SJCRH30 (cell line): ENCODE data around the gene KCNMA1. TPM values are rescaled to one million over a fixed set of nuclear protein-coding genes. Genes with fewer than 3 reads are reported as not detected.
"Not testable (repeated sequence)": the region's sequence is repeated elsewhere in the genome, so short reads cannot be mapped to it uniquely, and the experiment has no call there.

Experiments
- DNase-seq, 2 experiments: peaks; one replicate each; pipeline ENCODE4 v3.0.0-alpha.2; 2015 to 2020
- H3K27ac ChIP-seq: fragments of 250-450 bp; sonication (Bioruptor Pico); 2 replicates; pipeline ENCODE4 v1.5.1; 2020; ENCODE audit warnings: mild to moderate bottlenecking, moderate library complexity
- H3K27me3 ChIP-seq: fragments of 250-450 bp; sonication (Bioruptor Pico); 2 replicates; pipeline ENCODE4 v1.5.1; 2020; ENCODE audit warnings: mild to moderate bottlenecking, moderate library complexity
- H3K36me3 ChIP-seq: fragments of 250-450 bp; sonication (Bioruptor Pico); 2 replicates; pipeline ENCODE4 v1.5.1; 2020; ENCODE audit warnings: mild to moderate bottlenecking, moderate library complexity
- H3K4me1 ChIP-seq: fragments of 250-450 bp; sonication (Bioruptor Pico); 2 replicates; pipeline ENCODE4 v1.5.1; 2020; ENCODE audit warnings: mild to moderate bottlenecking, moderate library complexity
- H3K4me3 ChIP-seq: fragments of 250-450 bp; sonication (Bioruptor Pico); 2 replicates; pipeline ENCODE4 v1.5.1; 2020; ENCODE audit warnings: mild to moderate bottlenecking, moderate library complexity
- H3K9me3 ChIP-seq: fragments of 250-450 bp; sonication (Bioruptor Pico); replicated peaks from 2 replicates; pipeline ENCODE4 v1.5.1; 2020; ENCODE audit warnings: mild to moderate bottlenecking, moderate library complexity
- total RNA-seq: library from RNA; depleted of rRNA; stranded (reverse); fragments of >200 nt; shearing (Covaris generic); gene quantifications from 2 replicates; pipeline ENCODE4 v1.2.3, GENCODE V29; 2014

KCNMA1 gene
- total RNA-seq, 1 experiment from 2014 or later: 0.69 TPM

DNA sequence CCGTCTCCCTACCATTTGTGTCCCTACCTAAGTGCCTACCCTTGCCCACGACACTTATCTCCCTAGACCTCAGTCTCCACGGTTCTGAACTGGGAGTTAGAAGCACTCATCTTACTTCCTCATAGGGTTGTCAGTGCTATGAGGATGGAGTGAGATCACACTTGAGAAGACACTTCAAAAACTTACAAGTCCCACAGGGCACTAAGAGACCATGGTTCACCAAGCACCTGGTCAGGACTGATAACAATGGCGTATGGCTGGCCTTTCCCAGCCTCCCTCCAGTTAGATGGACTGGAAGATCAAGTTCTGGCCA lies 43.2 kb downstream of the KCNMA1 start:
- DNase-seq: no peak
- Histone ChIP-seq H3K27me3 (no peaks in the 10 kb centered on the region), H3K4me3 (no peak overlapping the region), H3K36me3 (no peaks in the 10 kb centered on the region), H3K4me1 (no peaks in the 10 kb centered on the region), H3K9me3 (no peaks in the 10 kb centered on the region), H3K27ac (no peak overlapping the region)

DNA sequence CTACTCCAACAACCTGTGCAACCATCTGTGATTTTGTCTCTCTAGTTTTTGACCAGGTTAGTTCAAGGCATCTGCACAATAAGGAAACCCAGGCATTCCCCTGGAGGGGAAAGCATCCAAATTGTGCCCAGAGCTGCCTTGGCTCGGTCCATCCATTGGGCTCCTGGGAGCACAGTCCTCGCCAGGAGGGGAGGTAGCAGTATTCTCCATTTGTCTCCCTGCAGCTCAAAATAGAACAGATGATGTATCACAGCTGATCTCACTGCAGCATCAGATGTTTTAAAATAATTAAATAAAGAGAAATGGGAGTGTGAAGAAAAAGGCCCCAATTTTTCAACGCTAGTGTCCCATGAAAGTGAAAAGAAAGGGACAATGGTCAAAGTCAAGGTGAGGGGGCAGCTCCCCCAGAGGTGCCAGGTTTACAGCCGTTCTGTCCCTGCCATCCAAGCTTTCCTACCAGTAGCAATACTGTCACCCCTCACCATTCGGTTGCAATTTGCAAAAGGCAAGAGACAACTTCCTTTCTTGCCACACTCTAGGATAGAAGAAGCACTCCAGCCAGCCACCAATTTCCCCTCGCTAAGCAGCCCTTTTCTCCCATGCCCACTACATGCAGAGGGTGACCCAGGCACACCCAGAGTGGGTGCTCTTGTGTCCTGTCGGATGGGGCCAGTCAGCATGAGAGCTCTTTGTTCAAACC lies 43.7 kb downstream of the KCNMA1 start:
- Histone ChIP-seq H3K9me3 (no peaks in the 10 kb centered on the region), H3K27me3 (no peaks in the 10 kb centered on the region), H3K4me3 (no peak overlapping the region), H3K27ac (no peak overlapping the region), H3K36me3 (no peaks in the 10 kb centered on the region), H3K4me1 (no peaks in the 10 kb centered on the region)
- no peak for DNase-seq

DNA sequence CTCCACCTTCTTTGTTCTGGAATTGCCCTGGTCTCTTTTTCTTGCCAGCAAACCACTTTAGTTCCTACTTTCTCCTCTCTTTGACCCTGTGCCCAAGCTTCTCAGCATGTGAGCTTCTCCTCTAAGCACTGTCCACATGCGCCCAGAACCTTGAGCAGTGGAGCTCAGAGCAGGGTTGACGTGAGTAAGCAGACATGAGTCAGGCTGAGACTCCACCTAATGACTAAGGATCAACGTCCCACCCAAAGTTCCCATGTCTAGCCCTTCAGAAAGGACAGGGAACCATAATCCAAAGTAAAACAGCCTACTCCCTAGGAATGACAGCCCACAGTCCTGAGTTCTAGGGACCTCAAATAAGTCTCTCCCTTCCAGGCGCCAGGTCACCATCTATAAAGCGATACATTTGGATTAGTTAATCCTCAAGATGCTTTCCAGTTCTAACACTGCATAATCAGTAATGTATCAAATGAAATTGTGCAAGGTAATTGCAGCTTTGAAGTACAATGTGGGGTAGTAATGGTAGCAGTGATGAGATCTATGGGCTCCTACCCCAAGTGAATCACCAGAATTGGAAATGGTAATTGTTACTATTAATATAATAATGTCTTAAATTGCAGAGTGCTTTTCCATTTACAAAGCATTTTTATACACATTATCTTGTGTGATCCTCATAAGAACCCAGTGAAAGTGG lies 44.5 kb downstream of the KCNMA1 start:
- Histone ChIP-seq H3K4me3 (no peak overlapping the region), H3K4me1 (no peaks in the 10 kb centered on the region), H3K27ac (no peak overlapping the region), H3K27me3 (no peaks in the 10 kb centered on the region), H3K9me3 (no peaks in the 10 kb centered on the region), H3K36me3 (no peaks in the 10 kb centered on the region)
- no peak for DNase-seq

DNA sequence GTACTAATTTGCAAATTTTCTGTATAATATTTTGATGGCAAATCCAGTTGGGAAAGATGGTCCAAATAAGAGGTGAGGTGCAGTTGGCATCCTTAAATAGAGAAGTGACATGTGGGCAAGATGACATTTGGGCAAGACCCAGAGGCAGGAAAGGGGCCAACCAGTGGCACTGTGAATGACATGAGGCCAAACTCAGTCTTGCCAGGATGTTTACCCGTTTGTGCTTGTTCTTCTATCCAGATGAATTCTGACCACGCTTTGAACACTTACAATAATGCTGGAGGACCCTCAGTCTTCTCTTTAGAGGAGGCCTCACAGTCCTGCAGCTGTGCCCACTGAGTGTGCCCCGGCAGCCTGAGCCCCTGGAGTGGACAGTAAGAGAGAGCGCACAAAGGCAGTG lies 45.1 kb downstream of the KCNMA1 start:
- no peak for DNase-seq
- no peaks in the 10 kb centered on the region for H3K36me3 ChIP-seq
- no peaks in the 10 kb centered on the region for H3K27me3 ChIP-seq
- no peaks in the 10 kb centered on the region for H3K9me3 ChIP-seq
- no peaks in the 10 kb centered on the region for H3K4me1 ChIP-seq
- H3K4me3 ChIP-seq: no peak overlapping the region
- H3K27ac ChIP-seq: no peak overlapping the region

DNA sequence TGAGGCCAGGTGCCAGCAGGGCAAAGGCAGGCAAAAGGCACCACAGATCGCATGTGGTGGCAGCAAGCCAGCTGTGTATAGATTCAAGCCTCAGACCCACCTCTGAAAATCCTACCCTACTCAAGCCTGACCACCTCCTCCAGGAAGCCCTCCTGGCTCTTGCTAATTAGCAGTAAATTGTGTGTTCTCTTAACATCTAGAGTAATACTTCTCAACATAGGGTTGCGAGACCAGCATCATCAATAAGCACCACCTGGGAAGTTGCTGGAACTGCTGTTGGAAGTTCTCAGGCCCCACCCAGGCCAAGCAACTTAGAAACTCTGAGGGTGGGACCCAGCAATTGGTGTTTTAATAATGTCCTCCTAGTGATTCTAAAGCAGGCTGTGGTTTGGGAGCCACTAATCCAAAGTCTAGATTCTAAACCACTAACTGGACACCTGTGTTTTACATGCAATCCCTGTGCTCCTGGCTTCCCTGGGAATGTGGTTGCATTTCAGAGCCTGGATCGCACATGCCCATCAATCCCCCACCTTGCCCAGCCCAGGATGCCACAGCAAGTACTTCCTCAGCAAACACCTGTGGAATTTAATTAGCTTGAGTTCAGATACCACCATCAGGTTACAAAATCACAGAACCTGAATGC lies 46.2 kb downstream of the KCNMA1 start:
- Histone ChIP-seq H3K4me1 (no peaks in the 10 kb centered on the region), H3K27me3 (no peaks in the 10 kb centered on the region), H3K9me3 (no peaks in the 10 kb centered on the region), H3K27ac (no peak overlapping the region), H3K4me3 (no peak overlapping the region), H3K36me3 (no peaks in the 10 kb centered on the region)
- DNase-seq: no peak

DNA sequence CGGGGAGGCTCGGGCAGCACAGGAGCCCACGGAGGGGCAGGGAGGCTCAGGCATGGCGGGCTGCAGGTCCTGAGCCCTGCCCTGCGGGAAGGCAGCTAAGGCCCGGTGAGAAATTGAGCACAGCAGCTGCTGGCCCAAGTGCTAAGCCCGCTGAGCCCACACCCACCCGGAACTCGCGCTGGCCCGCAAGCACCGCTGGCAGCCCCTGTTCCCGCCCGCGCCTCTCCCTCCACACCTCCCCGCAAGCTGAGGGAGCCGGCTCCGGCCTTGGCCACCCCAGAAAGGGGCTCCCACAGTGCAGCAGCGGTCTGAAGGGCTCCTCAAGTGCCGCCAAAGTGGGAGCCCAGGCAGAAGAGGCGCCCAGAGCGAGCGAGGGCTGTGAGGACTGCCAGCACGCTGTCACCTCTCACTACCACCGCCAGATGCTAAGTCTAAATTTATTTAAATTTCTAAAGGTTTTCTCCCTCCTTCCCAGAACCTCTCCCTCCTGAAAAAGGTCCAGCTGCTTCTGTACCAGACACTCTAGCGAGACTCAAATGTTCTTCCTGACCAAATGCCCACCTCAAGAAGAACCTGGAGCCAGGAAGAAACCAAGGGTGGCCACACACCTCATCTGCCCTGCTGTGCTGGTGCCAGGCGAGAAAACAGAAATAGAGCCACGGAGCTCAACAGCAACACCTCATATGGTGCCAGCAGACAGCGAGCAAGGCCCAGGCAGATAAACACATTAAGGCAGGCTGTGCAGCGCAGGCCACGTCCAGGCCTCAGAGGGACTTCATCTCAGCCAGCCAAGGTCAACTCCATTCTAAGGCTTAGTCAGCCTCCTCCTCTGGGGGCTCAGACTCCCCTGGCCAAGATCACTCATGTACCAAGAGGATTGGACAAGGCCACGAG lies 47.0 kb downstream of the KCNMA1 start:
- no peak for DNase-seq
- no peaks in the 10 kb centered on the region for H3K4me1 ChIP-seq
- H3K27me3 ChIP-seq: no peaks in the 10 kb centered on the region
- no peaks in the 10 kb centered on the region for H3K9me3 ChIP-seq
- no peak overlapping the region for H3K27ac ChIP-seq
- H3K36me3 ChIP-seq: no peaks in the 10 kb centered on the region
- no peak overlapping the region for H3K4me3 ChIP-seq

DNA sequence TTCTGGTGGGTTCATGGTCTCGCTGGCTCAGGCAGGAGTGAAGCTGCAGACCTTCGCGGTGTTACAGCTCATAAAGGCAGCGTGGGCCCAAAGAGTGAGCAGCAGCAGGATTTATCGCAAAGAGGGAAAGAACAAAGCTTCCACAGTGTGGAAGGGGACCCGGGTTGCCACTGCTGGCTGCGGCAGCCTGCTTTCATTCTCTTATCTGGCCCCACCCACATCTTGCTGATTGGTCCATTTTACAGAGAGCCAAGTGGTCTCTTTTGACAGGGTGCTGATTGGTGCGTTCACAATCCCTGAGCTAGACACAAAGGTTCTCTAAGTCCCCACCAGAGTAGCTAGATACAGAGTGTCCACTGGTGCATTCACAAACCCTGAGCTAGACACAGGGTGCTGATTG lies 47.9 kb downstream of the KCNMA1 start:
- not testable (repeated sequence) for H3K27ac ChIP-seq, H3K4me1 ChIP-seq, H3K36me3 ChIP-seq, DNase-seq, H3K27me3 ChIP-seq, H3K4me3 ChIP-seq, H3K9me3 ChIP-seq

DNA sequence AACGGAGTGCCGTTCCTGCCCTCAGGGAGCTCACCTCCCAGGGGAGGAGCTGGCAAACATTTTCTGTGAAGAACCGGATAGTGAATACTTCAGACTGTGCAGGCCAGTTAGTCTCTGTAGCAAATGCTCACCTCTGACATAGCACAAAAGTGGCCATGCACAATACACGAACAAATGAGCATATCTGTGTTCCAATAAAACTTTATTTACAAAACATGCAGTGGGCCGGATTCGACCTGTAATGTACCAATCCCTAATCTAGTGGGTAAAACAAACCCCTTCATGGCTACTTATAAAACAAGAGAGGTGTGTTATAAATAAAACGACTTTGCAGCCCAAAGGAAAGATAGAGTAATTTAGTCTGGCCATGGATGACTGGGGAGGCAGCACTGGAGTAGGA lies 48.7 kb downstream of the KCNMA1 start:
- Histone ChIP-seq H3K9me3 (no peaks in the 10 kb centered on the region), H3K27me3 (no peaks in the 10 kb centered on the region), H3K27ac (no peak overlapping the region), H3K36me3 (no peaks in the 10 kb centered on the region), H3K4me1 (no peaks in the 10 kb centered on the region), H3K4me3 (no peak overlapping the region)
- DNase-seq: no peak

DNA sequence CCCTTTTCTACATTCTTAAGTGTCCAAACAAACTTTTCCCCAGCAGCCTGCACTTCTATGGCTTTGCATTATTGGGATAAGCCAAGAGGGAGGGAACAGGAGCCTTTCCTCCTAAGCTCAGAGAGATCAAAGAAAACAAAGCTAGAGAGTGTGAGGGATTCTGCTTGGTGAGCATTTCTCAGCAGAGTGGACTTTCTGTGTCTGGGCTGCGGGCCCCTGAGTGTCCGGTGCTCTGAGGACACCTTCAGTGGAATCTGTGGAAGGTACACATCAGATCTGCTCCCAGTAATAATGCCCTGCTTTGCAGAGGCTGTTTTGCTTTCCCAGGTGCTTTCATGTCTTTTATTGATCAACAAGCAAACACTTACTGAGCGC lies 50.2 kb downstream of the KCNMA1 start:
- Histone ChIP-seq H3K27ac (no peak overlapping the region), H3K4me1 (peaks cover 7% of the 10 kb centered on the region), H3K36me3 (no peaks in the 10 kb centered on the region), H3K27me3 (no peaks in the 10 kb centered on the region), H3K4me3 (no peak overlapping the region), H3K9me3 (no peaks in the 10 kb centered on the region)
- no peak for DNase-seq

DNA sequence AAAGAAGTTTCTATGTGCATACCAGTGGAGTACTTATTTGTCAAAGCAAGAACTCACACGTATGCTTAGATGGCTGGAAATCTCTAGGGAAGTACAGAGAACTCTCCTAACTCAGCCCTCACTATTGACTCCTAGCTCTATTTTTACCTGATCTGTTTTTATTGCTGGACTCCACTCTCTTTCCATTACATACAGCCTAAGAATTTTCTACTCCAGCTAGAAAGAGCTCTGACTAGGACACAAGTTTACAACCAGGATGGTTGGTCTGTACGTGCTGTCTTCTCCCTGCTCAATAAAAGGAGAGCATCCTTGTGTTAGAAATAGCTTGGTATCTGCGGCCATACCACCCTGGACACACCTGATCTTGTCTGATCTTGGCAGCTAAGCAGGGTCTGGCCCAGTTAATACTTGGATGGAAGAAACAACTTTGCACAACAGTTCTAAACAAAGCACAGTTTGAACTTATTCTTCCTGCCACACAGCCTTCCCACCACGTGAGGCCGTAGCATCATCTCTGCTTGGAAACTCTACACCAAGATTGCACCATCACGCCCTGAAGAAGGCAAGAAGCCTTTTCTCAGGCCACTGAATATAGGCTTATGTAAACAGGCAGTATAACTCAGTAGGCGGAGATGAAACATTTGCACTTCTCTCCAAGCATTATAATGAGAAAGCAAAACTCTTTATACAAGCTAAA lies 50.7 kb downstream of the KCNMA1 start:
- Histone ChIP-seq H3K4me3 (no peak overlapping the region), H3K36me3 (no peaks in the 10 kb centered on the region), H3K27me3 (no peaks in the 10 kb centered on the region), H3K27ac (no peak overlapping the region), H3K4me1 (peaks cover 13% of the 10 kb centered on the region), H3K9me3 (no peaks in the 10 kb centered on the region)
- no peak for DNase-seq

DNA sequence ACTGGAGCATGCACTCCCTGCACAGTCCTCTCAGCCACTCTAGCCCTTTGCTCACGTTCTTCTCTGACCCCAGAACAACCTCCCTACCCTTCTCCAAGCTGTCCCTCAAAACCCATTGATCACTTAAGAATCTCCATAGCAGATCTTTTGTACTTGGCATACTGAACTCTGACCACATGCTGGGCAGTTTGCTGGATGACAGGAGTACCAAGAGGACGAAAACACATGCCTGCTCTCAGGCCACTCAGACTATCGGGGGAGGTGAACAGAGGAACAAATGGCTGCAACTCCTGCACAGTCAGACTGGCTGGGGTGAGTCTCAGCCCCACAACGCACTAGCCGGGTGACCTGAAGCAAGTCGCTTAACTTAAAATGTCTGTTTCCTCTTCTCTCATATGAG lies 52.7 kb downstream of the KCNMA1 start:
- Histone ChIP-seq H3K4me3 (no peak overlapping the region), H3K9me3 (no peaks in the 10 kb centered on the region), H3K27ac (no peak overlapping the region), H3K4me1 (peaks cover 14% of the 10 kb centered on the region), H3K36me3 (no peaks in the 10 kb centered on the region), H3K27me3 (no peaks in the 10 kb centered on the region)
- DNase-seq: no peak

DNA sequence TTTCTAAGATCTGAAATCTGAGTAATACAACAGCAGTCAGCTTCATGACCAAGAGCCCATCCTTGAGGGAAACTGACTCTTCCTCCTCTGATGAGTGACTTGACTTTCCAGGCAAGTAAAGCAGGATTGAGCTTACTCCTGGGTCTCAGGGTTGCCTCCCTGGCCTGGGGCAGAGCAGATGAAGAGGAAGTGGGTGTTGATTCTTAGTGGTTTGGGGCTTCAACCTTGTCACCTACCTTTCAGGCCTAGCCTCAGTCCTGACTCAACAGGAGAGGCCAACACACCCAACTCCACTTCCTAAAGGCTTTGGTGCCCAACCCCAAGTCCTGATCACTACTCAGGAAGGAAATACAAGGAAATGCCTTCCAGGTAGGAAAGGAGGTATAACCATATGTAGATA lies 54.1 kb downstream of the KCNMA1 start:
- H3K27ac ChIP-seq: no peak overlapping the region
- no peak for DNase-seq
- no peaks in the 10 kb centered on the region for H3K36me3 ChIP-seq
- H3K9me3 ChIP-seq: no peaks in the 10 kb centered on the region
- H3K4me1 ChIP-seq: peaks cover 24% of the 10 kb centered on the region
- H3K4me3 ChIP-seq: no peak overlapping the region
- no peaks in the 10 kb centered on the region for H3K27me3 ChIP-seq

DNA sequence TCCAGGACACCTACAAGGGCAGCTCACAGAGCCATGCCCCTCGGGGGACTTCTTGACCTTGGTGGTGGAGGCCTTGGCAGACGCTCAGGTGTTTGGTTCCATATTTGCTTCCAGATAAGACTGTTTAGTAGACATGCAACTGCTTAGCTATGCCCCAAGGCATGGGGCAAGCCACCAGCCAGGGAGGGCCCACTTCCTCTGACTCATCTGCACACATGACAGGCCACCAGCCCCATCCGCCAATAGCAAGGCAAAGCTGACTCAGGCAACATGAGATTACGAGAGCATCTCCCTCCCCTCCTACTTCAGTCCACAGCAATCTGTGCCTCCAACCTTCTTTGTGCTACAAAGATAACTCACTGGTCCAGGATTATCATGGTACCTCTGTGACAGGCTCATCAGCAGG lies 54.9 kb downstream of the KCNMA1 start:
- H3K27ac ChIP-seq: no peak overlapping the region
- H3K9me3 ChIP-seq: no peaks in the 10 kb centered on the region
- no peaks in the 10 kb centered on the region for H3K27me3 ChIP-seq
- no peak overlapping the region for H3K4me3 ChIP-seq
- no peaks in the 10 kb centered on the region for H3K36me3 ChIP-seq
- DNase-seq: peak; percentile 45 to 48
- H3K4me1 ChIP-seq: peaks cover 24% of the 10 kb centered on the region

DNA sequence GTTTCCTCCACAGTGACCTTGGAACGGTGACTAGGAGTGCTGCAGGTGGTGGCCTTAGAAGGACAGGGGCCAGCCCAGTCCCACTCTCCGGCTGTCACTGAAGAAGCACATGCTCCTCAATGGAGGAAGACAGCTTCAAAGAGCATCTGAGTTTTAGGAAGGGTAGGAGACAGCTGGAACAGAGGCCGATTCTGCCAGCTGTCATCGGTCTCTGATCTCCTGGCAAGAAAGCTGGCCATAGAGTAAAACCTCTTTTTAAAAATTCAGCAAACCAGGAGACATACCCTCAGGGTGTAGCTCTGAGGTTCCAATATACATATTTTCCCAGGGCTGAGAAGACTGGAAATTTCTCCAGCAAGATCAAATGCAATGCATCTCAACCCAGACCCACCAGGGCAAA lies 55.9 kb downstream of the KCNMA1 start:
- Histone ChIP-seq H3K27me3 (no peaks in the 10 kb centered on the region), H3K9me3 (no peaks in the 10 kb centered on the region), H3K36me3 (no peaks in the 10 kb centered on the region), H3K4me3 (no peak overlapping the region), H3K27ac (no peak overlapping the region), H3K4me1 (peaks cover 24% of the 10 kb centered on the region)
- DNase-seq: peak; percentile 16 to 56
